Duodenal mucosa (tissue), 2 donors: ENCODE data around the gene PCGF3.

ENCODE experiments used
- H3K27ac ChIP-seq: one replicate; pipeline ENCODE4 v1.7.0; 2013; ENCODE audit warnings: low read depth, low read length
- H3K27me3 ChIP-seq, 2 donors: one replicate each; pipeline ENCODE4 v1.7.0; 2013; ENCODE audit warnings: low read length in 2 of 2, control low read depth in 1 of 2; ENCODE audit not compliant: insufficient read depth in 2 of 2, control insufficient read depth in 1 of 2
- H3K36me3 ChIP-seq, 2 donors: one replicate each; pipeline ENCODE4 v1.7.0; 2013; ENCODE audit warnings: low read length in 2 of 2, control low read depth in 1 of 2; ENCODE audit not compliant: insufficient read depth in 2 of 2, control insufficient read depth in 1 of 2
- H3K4me1 ChIP-seq, 2 donors: one replicate each; pipeline ENCODE4 v1.7.0; 2013; ENCODE audit warnings: low read length in 2 of 2, control low read depth in 1 of 2; ENCODE audit not compliant: insufficient read depth in 2 of 2, control insufficient read depth in 1 of 2
- H3K4me3 ChIP-seq, 2 donors: one replicate each; pipeline ENCODE4 v1.7.0; 2013; ENCODE audit warnings: low read length in 2 of 2, low read depth in 1 of 2
- H3K9ac ChIP-seq, 2 donors: one replicate each; pipeline ENCODE4 v1.7.0; 2013; ENCODE audit warnings: low read length in 2 of 2, low read depth in 1 of 2
- H3K9me3 ChIP-seq, 2 donors: one replicate each; pipeline ENCODE4 v1.7.0; 2013; ENCODE audit warnings: low read length in 2 of 2, control low read depth in 1 of 2; ENCODE audit not compliant: control insufficient read depth in 1 of 2

The PCGF3 gene

GRCh38 chr4:789571-790465 is 84.2 kb downstream of the PCGF3 start:
- Histone ChIP-seq H3K9ac (no peak overlapping the region), H3K4me1 (peaks cover 21 to 54% of the 10 kb centered on the region in 2 donors), H3K27ac (no peak overlapping the region), H3K4me3 (no peak overlapping the region), H3K36me3 (no peaks in the 10 kb centered on the region), H3K9me3 (no peaks in the 10 kb centered on the region), H3K27me3 (peaks cover 54 to 60% of the 10 kb centered on the region in 2 donors)

GRCh38 chr4:790466-790820 is 84.8 kb downstream of the PCGF3 start:
- H3K9me3 ChIP-seq: no peaks in the 10 kb centered on the region

GRCh38 chr4:791252-791897 is 85.7 kb downstream of the PCGF3 start:
- no peak overlapping the region for H3K27ac ChIP-seq
- H3K4me3 ChIP-seq: no peak overlapping the region
- H3K36me3 ChIP-seq: no peaks in the 10 kb centered on the region
- H3K9ac ChIP-seq: no peak overlapping the region
- H3K27me3 ChIP-seq: peaks cover 57 to 65% of the 10 kb centered on the region in 2 donors
- no peaks in the 10 kb centered on the region for H3K9me3 ChIP-seq
- peaks cover 18 to 51% of the 10 kb centered on the region in 2 donors for H3K4me1 ChIP-seq

More at GRCh38 chr4:790466-790820, 84.8 kb downstream of the PCGF3 start:
- Histone ChIP-seq H3K36me3 (no peaks in the 10 kb centered on the region), H3K9ac (no peak overlapping the region), H3K4me3 (no peak overlapping the region), H3K4me1 (peaks cover 19 to 51% of the 10 kb centered on the region in 2 donors), H3K27ac (no peak overlapping the region), H3K27me3 (peaks cover 54 to 60% of the 10 kb centered on the region in 2 donors)

- Histone ChIP-seq H3K9ac (no peak overlapping the region), H3K27ac (no peak overlapping the region), H3K4me3 (peak overlapping the region; percentile 47 to 55)
These were observed 86.4 kb downstream of the PCGF3 start for GRCh38 chr4:791898-792625.

GRCh38 chr4:792626-793092 is 87.0 kb downstream of the PCGF3 start:
- Histone ChIP-seq H3K27me3 (peaks cover 50 to 58% of the 10 kb centered on the region in 2 donors), H3K36me3 (no peaks in the 10 kb centered on the region), H3K9ac (no peak overlapping the region), H3K9me3 (no peaks in the 10 kb centered on the region), H3K27ac (no peak overlapping the region), H3K4me3 (peak overlapping the region; percentile 47 to 55), H3K4me1 (peaks cover 18 to 42% of the 10 kb centered on the region in 2 donors)

More at GRCh38 chr4:791898-792625, 86.4 kb downstream of the PCGF3 start:
- Histone ChIP-seq H3K27me3 (peaks cover 51 to 63% of the 10 kb centered on the region in 2 donors), H3K36me3 (no peaks in the 10 kb centered on the region), H3K9me3 (no peaks in the 10 kb centered on the region), H3K4me1 (peaks cover 18 to 48% of the 10 kb centered on the region in 2 donors)

- H3K27ac ChIP-seq: no peak overlapping the region
These were observed 87.6 kb downstream of the PCGF3 start for GRCh38 chr4:793093-793861.

GRCh38 chr4:793941-794621 is 88.4 kb downstream of the PCGF3 start:
- Histone ChIP-seq H3K27ac (no peak overlapping the region), H3K9ac (no peak overlapping the region), H3K9me3 (no peaks in the 10 kb centered on the region), H3K36me3 (no peaks in the 10 kb centered on the region), H3K27me3 (peaks cover 44 to 53% of the 10 kb centered on the region in 2 donors), H3K4me3 (no peak overlapping the region), H3K4me1 (peaks cover 20 to 37% of the 10 kb centered on the region in 2 donors)

More at GRCh38 chr4:793093-793861, 87.6 kb downstream of the PCGF3 start:
- no peaks in the 10 kb centered on the region for H3K9me3 ChIP-seq
- H3K27me3 ChIP-seq: peaks cover 50 to 53% of the 10 kb centered on the region in 2 donors
- peaks cover 18 to 42% of the 10 kb centered on the region in 2 donors for H3K4me1 ChIP-seq
- peak overlapping the region in 1 of 2 donors; percentile 55 for H3K4me3 ChIP-seq
- no peak overlapping the region for H3K9ac ChIP-seq
- no peaks in the 10 kb centered on the region for H3K36me3 ChIP-seq

GRCh38 chr4:794900-795725 is 89.5 kb downstream of the PCGF3 start:
- H3K4me1 ChIP-seq: peaks cover 19 to 29% of the 10 kb centered on the region in 2 donors
- H3K9ac ChIP-seq: no peak overlapping the region
- no peaks in the 10 kb centered on the region for H3K36me3 ChIP-seq
- peak overlapping the region in 1 of 2 donors; percentile 51 for H3K4me3 ChIP-seq
- H3K27me3 ChIP-seq: peaks cover 40 to 53% of the 10 kb centered on the region in 2 donors
- H3K9me3 ChIP-seq: no peaks in the 10 kb centered on the region
- no peak overlapping the region for H3K27ac ChIP-seq
